Measurements from ENCODE around the gene SRMS.
"Not testable (repeated sequence)": the region's sequence is repeated elsewhere in the genome, so short reads cannot be mapped to it uniquely, and the experiment has no call there.

SRMS gene

GRCh38 chr20:63517376-63518309, 29.9 kb downstream of the SRMS start:
- peaks cover 5% of the 10 kb centered on the region; the same call in 1 of the 2 replicates for H3K27me3 ChIP-seq (ENCODE audit: low read depth, low read length)
- H4K20me1 ChIP-seq (ENCODE audit: insufficient read depth, low read length), result no peaks in the 10 kb centered on the region
- H3K4me2 ChIP-seq (ENCODE audit: low read length), result no peak overlapping the region

GRCh38 chr20:63514520-63514919, 33.0 kb downstream of the SRMS start:
- H3K27ac ChIP-seq (ENCODE audit: low read length); H3K9me3 ChIP-seq (ENCODE audit: insufficient read depth, low read length); H4K20me1 ChIP-seq (ENCODE audit: insufficient read depth, low read length); H3K9ac ChIP-seq (ENCODE audit: low read length); H3K4me2 ChIP-seq (ENCODE audit: low read length); H3K79me2 ChIP-seq (ENCODE audit: low read length); H3K4me3 ChIP-seq (ENCODE audit: low read length); H3K36me3 ChIP-seq (replicated peaks; ENCODE audit: low read depth, low read length); H3K27me3 ChIP-seq (ENCODE audit: low read depth, low read length); H3K4me1 ChIP-seq (ENCODE audit: low read length); H2AFZ ChIP-seq (ENCODE audit: low read depth, low read length): not testable (repeated sequence)

More at GRCh38 chr20:63517376-63518309, 29.9 kb downstream of the SRMS start:
- no peak overlapping the region for H3K27ac ChIP-seq (ENCODE audit: low read length)
- no peaks in the 10 kb centered on the region for H3K9me3 ChIP-seq (ENCODE audit: insufficient read depth, low read length)
- no peak for TF ChIP-seq EZH2phosphoT487 (IDR thresholded peaks at IDR 0.05; ENCODE audit: low read depth)
- no peak overlapping the region for H3K4me3 ChIP-seq (ENCODE audit: low read length)
- no peak overlapping the region for H3K9ac ChIP-seq (ENCODE audit: low read length)
- H2AFZ ChIP-seq (ENCODE audit: low read depth, low read length), result no peak overlapping the region
- no peaks in the 10 kb centered on the region for H3K36me3 ChIP-seq (replicated peaks; ENCODE audit: low read depth, low read length)
- no peaks in the 10 kb centered on the region for H3K79me2 ChIP-seq (ENCODE audit: low read length)
- no peaks in the 10 kb centered on the region for H3K4me1 ChIP-seq (ENCODE audit: low read length)

- Histone ChIP-seq H3K36me3 (replicated peaks; ENCODE audit: low read depth, low read length) (no peaks in the 10 kb centered on the region), H4K20me1 (ENCODE audit: insufficient read depth, low read length) (no peaks in the 10 kb centered on the region), H3K9ac (ENCODE audit: low read length) (no peak overlapping the region), H3K4me3 (ENCODE audit: low read length) (no peak overlapping the region), H3K4me2 (ENCODE audit: low read length) (no peak overlapping the region), H2AFZ (ENCODE audit: low read depth, low read length) (no peak overlapping the region), H3K4me1 (ENCODE audit: low read length) (no peaks in the 10 kb centered on the region), H3K9me3 (ENCODE audit: insufficient read depth, low read length) (no peaks in the 10 kb centered on the region), H3K27me3 (ENCODE audit: low read depth, low read length) (peaks cover 5% of the 10 kb centered on the region; the same call in 1 of the 2 replicates), H3K79me2 (ENCODE audit: low read length) (no peaks in the 10 kb centered on the region), H3K27ac (ENCODE audit: low read length) (no peak overlapping the region)
- no peak for TF ChIP-seq EZH2phosphoT487 (IDR thresholded peaks at IDR 0.05; ENCODE audit: low read depth)
- no peak for TF ChIP-seq CTCF (IDR thresholded peaks at IDR 0.05; ENCODE audit: low read depth, low read length)
Observed at GRCh38 chr20:63513207-63513606, 34.3 kb downstream of the SRMS start.

DNA sequence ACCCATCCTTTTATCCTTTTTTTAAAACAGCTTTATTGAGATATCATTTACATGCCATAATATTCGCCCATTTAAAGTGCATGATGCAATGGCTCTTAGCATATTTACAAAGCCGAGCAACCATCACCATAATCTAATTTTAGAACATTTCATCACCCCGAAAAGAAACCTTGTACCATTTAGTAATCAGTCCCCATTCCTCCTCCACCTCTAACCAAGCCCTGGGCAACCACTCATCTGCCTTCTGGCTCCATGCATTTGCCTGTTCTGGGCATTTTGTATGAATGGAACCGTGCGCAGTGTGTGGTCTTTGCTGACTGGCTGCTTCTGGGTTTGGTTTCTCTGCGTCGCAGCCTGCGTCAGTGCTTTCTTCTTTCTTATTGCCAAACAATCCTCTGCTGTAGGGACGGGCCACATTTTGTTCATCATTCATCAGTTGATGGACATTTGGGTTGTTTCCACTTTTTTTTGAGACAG, 38.4 kb downstream of the SRMS start:
- Histone ChIP-seq H3K4me1 (ENCODE audit: low read length) (no peaks in the 10 kb centered on the region), H3K9ac (ENCODE audit: low read length) (no peak overlapping the region), H3K4me2 (ENCODE audit: low read length) (no peak overlapping the region), H3K4me3 (ENCODE audit: low read length) (no peak overlapping the region), H3K27me3 (ENCODE audit: low read depth, low read length) (peaks cover 6% of the 10 kb centered on the region; the same call in 1 of the 2 replicates), H3K27ac (ENCODE audit: low read length) (no peak overlapping the region), H4K20me1 (ENCODE audit: insufficient read depth, low read length) (no peaks in the 10 kb centered on the region), H3K79me2 (ENCODE audit: low read length) (no peaks in the 10 kb centered on the region), H3K9me3 (ENCODE audit: insufficient read depth, low read length) (no peaks in the 10 kb centered on the region), H3K36me3 (replicated peaks; ENCODE audit: low read depth, low read length) (no peaks in the 10 kb centered on the region), H2AFZ (ENCODE audit: low read depth, low read length) (no peak overlapping the region)
- TF ChIP-seq CTCF (IDR thresholded peaks at IDR 0.05; ENCODE audit: low read depth, low read length) (no peak), EZH2phosphoT487 (IDR thresholded peaks at IDR 0.05; ENCODE audit: low read depth) (no peak)

All from OCI-LY3 (cell line).